GM21360 (cell line): ENCODE data around the gene PLCB3.

ENCODE experiments used
- ATAC-seq: cut with Tn5 transposase; IDR thresholded peaks from one replicate; pipeline ENCODE4 v1.9.1; 2021; ENCODE audit warnings: mild to moderate bottlenecking, moderate library complexity; ENCODE audit not compliant: unreplicated experiment

The PLCB3 gene

DNA sequence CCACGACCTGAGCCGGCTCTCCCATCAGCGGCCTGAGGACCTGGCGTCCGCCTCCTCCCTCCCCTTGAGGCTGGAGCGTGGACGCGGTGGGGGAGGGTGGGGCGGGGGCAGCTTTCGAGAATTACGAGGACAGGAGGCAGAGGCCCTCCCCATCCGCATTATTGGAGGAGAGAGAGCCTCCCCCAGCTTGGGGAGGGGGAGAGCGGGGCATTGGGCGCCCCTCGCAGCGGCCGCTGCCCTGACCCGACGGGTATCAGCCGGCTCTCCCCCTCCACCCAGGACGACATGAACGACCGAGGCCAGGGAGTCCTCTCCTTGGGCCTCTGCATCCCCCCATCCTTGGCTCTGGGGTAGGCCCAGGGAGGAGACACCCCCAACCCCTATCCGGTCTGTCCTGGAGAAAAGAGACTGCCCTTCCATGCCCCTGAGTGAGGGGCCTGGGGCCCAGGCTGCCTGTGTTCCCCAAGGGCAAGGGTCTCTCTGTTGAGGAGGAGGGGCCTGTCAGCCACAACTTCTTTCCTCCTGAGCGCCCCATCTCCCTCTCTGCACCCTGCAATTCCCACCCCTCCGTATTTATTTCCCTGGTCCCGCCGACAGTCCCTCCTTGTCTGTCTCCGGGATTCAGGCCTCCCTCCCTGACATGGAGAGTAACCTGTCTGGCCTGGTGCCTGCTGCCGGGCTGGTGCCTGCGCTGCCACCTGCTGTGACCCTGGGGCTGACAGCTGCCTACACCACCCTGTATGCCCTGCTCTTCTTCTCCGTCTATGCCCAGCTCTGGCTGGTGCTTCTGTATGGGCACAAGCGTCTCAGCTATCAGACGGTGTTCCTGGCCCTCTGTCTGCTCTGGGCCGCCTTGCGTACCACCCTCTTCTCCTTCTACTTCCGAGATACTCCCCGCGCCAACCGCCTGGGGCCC lies 34.8 kb downstream of the PLCB3 start:
- ATAC-seq, result no peak

DNA sequence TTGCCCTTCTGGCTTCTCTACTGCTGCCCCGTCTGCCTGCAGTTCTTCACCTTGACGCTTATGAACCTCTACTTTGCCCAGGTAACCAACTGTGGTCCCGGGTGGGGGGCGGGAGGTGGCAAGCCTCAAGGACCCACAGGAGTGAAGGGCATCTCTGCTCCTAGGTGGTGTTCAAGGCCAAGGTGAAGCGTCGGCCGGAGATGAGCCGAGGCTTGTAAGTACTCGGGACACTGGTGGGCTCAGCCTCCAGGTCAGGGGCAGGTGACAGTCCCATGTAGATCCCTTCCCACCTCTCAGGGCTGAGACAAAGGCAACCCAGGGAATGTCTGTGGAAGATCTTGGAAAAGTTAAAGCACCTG lies 35.5 kb downstream of the PLCB3 start:
- no peak for ATAC-seq

DNA sequence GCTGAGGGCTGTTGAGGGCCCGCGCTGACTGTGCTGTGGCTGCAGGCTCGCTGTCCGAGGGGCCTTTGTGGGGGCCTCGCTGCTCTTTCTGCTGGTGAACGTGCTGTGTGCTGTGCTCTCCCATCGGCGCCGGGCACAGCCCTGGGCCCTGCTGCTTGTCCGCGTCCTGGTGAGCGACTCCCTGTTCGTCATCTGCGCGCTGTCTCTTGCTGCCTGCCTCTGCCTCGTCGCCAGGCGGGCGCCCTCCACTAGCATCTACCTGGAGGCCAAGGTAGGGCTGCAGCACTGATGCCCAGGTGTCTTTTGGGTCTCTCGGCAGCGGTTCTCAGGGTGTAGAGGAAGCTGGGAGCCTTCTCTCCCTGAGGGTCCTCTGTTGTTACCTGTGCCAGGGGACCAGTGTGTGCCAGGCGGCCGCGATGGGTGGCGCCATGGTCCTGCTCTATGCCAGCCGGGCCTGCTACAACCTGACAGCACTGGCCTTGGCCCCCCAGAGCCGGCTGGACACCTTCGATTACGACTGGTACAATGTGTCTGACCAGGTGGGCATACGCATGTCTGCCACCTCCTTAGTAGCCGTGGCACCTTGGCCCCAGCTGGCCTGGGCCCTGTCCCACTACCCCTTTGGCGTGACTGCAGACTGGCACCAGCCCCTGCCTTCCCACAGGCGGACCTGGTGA lies 36.5 kb downstream of the PLCB3 start:
- ATAC-seq, result no peak

DNA sequence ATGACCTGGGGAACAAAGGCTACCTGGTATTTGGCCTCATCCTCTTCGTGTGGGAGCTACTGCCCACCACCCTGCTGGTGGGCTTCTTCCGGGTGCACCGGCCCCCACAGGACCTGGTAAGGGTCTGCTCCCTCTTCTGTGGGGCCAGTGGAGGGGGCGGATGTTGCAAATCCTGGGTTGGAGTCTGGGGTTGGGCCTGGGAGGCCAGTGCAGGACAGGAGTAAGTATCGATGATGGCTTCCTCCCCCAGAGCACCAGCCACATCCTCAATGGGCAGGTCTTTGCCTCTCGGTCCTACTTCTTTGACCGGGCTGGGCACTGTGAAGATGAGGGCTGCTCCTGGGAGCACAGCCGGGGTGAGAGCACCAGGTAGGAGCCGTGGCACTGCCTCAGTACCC lies 37.0 kb downstream of the PLCB3 start:
- ATAC-seq, result no peak

DNA sequence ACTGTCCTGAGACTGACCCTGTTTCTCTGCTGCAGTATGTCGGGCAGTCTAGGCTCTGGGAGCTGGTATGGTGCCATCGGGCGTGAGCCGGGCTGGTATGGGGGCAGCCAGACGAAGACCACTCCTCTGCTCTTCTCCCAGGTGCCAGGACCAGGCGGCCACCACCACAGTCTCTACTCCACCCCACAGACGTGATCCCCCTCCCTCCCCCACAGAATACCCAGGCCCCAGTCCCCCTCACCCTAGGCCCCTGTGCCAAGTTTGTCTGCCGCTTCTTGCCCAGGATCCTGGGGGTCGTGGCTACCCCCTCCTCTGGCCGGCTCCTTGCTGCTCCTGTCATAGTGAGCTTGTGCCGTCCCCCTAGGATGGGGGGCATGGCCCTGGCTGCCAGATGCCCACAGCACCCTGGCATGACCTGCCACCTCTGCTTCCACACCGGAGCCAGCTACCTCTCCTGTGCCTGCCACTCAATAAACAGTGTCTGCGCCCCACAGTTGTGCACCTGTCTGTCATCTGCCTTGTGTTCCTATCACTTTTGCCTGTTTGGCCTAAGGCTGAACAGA lies 37.8 kb downstream of the PLCB3 start:
- ATAC-seq, result no peak

DNA sequence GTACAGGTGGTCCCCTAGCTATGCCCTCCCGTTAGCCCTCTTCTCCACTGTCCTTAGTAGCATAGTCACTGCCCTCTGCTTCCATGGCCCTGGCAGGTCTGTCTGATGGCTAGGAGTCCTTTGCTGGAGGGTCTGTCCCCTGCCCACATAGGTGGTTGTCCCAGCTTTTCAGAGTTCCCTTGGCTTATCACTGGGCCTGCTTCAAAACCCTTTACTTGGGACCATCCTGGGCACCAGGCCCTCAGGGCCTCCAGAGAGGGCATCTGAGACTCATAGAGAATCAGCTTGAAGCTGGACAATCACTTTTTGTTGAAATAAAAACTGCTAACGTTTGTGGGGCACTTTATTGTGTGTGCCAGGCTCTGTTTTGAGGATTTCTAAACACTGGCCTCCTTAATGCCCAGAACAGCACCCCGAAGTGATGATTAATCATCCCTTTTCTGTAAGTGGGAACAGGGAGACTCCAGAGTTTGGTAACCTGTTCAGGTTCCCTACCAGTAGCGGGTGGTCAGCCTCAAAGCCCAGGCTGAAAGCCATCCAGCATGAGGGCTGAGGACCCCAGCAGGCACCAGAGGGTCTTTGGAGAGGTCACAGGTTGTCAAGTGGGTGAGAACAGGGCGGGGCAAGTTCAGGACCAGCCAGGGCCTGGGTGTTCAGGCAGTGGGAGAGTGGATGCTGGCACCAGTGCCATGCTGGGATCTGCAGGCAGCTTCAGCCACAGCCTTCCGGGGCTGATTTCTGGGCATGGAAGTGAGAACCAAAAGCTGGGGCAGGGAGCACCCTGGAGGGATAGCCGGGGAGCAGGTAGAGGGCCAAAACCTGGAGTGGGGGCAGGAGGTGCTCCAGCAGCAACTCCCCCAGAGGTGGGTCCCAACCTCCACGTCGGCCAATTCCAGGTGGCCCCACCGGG lies 39.3 kb downstream of the PLCB3 start:
- no peak for ATAC-seq

DNA sequence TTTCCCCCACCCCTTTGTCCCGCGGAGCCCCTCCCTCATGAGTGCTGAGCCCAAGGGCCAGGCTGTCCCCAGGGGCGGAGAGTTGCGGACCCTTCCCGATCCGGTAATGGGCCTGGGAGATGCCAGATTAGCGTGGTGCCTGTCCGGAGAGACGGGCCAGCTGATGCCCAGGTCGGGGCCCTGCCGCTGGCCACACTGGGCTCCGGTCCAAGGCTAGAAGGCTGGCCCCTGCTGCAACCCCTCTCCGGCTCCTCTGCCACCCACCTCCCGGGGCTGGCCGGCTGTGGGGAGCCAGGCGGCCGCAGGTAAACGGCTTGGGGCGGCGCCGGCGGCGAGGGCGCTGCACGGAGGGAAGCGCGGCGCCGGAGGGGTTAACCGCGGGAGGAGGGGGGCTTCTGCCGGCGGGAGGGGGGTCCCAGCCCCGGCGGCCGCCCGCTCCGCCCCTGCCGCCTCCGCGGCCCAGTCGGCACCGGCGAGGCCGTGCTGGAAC lies 40.0 kb downstream of the PLCB3 start, which contains the start of gene KCNK4:
KCNK4 (plus strand) TSS at position 41 of the 490 bp plus-strand sequence. CDS start 1,717 bp downstream, outside the sequence.
- no peak for ATAC-seq

DNA sequence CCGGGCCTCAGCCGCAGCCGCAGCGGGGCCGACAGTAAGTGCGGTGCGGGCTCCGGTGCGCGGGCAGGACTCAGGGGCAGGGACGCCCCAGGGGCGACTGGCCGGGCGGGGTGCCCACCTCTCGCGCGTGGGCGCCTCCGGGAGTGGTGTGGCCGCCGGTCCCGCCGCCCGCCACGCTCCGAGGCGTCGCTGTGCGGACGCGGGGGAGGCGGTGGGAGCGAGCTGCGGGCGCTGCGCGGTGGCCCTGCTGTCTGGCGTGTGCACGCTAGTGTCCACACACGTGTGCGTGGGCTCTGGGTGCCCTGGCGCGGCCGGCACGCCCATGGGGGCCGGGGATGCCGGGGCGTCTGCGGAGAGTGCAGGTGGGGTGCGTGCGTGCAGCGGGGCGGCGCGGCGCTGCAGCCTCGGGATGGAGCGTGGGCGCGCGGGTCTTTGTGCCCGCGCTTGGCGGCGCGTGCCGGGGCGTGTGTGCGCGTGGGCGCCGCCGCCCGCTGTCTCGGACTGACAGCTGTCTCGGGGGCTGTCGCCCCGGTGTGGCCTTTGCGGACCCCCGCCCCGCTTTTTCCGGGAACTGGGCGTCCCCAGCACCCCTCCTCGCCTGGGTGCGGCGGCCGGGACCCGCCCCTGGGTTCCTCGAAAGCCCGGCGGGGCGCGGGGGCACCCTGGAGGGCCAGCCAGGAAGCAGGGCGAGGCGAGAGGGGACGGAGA lies 40.6 kb downstream of the PLCB3 start:
- no peak for ATAC-seq

DNA sequence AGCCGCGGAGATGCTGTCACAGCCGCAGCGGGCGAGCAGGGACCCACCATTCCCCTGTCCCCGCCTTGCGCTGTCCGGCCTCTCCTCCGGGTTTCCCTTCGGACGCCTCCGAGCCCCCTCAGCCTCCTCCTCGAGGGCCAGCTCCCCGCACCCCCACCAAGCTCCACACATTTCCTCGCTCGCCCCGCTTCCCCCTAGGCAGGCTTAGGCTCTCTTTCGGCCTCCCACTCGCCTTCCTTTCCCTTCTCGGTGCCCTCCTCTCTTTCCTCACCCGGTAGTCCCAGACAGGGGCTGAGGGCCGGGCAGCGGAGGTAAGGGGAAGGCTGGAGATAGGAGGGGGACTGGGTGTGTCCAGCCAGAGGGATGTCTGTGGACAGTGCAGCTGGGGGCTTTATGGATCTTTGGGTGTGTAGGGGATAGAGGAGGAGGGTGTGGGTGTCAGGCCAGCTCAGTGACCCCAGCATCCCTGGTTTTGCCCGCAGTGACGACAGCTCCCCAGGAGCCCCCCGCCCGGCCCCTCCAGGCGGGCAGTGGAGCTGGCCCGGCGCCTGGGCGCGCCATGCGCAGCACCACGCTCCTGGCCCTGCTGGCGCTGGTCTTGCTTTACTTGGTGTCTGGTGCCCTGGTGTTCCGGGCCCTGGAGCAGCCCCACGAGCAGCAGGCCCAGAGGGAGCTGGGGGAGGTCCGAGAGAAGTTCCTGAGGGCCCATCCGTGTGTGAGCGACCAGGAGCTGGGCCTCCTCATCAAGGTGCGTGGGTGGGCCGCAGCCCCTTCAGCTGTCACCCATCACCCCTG lies 41.3 kb downstream of the PLCB3 start:
- ATAC-seq, result no peak

DNA sequence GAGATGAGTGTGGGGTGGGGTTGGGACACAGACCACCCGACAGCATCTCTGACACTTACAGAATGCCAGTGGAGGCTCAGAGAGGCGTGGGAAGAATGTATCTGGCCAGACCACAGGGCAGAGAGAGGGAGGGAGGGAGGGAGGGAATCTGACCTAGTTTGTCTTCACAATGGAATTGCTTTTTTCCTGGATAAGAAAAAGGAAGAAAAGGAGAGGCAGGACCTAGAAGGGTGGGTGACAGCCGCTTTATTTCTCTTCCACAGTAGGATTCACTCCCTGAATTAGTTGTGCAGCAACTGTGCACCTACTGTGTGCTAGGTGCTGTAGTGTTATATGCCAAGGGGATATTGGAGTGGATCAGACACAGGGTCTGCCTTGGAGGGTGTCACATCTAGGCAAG lies 43.4 kb downstream of the PLCB3 start:
- ATAC-seq, result no peak

DNA sequence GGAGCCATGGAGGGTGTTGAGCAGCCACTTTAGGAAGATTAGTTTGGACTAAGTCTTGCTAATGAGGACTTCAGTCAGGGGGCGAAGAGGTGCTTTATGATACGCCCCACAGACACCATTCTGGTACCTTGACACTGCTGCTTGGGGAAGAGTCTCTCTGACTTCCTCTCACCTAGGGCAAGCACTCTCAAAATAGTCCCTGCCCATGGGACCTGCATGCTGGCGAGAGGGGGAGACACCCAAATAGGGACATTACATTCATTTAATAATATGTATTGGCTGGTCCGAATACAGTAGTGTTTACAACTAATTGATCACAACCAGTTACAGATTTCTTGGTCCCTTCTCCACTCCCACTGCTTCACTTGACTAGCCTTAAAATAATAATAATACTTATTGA lies 44.4 kb downstream of the PLCB3 start:
- no peak for ATAC-seq

DNA sequence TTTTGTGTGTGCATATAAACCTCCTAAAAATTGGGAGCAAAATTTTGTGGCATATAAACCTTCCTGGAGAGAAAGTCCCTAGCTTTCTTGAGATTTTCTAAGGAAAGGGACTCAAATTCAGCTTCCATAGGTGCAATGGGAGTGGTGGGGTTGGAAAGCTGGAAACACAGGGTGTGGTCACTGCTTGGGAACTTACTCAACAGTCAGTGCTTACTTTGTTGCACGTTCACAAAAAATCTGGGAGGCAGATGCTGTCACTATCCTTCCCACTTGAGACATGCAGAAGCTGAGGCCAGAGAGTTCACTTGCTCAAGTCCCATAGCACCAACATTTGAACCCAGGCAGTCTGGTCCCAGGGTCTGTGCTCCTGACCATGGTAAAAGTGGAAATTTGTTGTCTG lies 44.9 kb downstream of the PLCB3 start:
- ATAC-seq, result no peak

DNA sequence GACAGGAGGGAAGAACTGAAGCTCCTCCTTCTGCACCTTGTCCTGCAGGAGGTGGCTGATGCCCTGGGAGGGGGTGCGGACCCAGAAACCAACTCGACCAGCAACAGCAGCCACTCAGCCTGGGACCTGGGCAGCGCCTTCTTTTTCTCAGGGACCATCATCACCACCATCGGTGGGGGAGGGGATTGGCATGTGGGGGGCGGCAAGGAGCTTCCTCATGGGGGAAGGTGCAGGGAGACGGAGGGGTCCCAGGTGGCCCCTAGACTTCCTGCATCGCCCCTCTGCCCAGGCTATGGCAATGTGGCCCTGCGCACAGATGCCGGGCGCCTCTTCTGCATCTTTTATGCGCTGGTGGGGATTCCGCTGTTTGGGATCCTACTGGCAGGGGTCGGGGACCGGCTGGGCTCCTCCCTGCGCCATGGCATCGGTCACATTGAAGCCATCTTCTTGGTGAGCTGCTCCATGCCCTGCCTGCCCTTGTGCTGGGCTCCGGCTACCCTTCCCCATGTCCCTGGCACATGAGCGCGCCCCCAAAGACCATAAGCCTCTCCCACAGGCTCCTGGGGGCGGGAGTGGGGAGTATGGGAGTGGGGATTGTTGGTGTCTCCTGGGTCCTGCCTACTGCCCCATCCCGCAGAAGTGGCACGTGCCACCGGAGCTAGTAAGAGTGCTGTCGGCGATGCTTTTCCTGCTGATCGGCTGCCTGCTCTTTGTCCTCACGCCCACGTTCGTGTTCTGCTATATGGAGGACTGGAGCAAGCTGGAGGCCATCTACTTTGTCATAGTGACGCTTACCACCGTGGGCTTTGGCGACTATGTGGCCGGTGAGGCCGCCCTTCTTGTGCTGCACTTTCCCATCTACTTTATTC lies 45.7 kb downstream of the PLCB3 start:
- ATAC-seq, result no peak

DNA sequence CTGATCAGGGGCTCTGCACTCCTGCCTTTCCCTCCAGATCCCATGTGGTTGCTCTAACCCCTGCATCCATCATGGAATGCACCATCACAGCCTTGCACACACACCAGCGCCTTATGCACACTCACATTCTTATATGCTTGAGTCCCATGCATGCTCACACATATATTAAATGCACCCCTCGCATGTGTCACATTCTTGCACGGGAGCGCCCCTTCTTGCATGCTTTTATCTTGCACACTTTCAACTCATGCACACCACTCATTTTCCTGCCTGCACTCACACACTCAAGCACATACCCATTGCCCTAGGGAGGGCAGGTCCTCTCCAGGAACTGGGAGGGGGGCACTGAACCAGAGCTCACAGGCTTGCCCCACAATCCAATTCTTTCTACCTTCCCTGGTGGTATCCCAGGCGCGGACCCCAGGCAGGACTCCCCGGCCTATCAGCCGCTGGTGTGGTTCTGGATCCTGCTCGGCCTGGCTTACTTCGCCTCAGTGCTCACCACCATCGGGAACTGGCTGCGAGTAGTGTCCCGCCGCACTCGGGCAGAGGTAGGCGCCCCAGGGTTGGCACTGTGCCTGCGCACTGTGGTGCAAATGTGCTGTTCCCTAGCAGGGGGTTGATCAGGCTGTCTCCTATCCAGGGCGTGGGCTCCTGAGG lies 46.5 kb downstream of the PLCB3 start:
- no peak for ATAC-seq

DNA sequence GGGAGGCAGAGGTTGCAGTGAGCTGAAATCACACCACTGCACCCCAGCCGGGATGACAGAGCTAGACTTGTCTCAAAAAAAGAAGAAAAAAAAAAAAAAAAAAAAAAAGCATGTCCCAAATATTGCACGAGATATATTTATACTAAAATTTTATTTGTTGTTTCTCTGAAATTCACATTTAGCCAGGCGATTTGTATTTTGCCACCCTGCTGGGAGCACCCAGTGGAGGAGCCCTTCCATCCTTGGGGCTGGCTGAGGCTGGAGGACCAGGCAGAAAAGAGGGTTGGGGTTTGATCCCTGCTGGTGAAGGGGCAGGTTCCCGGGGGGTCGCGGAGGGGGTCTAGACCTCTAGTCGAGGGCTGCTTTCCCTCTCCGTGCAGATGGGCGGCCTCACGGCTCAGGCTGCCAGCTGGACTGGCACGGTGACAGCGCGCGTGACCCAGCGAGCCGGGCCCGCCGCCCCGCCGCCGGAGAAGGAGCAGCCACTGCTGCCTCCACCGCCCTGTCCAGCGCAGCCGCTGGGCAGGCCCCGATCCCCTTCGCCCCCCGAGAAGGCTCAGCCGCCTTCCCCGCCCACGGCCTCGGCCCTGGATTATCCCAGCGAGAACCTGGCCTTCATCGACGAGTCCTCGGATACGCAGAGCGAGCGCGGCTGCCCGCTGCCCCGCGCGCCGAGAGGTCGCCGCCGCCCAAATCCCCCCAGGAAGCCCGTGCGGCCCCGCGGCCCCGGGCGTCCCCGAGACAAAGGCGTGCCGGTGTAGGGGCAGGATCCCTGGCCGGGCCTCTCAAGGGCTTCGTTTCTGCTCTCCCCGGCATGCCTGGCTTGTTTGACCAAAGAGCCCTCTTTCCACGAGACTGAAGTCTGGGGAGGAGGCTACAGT lies 47.9 kb downstream of the PLCB3 start:
- no peak for ATAC-seq

DNA sequence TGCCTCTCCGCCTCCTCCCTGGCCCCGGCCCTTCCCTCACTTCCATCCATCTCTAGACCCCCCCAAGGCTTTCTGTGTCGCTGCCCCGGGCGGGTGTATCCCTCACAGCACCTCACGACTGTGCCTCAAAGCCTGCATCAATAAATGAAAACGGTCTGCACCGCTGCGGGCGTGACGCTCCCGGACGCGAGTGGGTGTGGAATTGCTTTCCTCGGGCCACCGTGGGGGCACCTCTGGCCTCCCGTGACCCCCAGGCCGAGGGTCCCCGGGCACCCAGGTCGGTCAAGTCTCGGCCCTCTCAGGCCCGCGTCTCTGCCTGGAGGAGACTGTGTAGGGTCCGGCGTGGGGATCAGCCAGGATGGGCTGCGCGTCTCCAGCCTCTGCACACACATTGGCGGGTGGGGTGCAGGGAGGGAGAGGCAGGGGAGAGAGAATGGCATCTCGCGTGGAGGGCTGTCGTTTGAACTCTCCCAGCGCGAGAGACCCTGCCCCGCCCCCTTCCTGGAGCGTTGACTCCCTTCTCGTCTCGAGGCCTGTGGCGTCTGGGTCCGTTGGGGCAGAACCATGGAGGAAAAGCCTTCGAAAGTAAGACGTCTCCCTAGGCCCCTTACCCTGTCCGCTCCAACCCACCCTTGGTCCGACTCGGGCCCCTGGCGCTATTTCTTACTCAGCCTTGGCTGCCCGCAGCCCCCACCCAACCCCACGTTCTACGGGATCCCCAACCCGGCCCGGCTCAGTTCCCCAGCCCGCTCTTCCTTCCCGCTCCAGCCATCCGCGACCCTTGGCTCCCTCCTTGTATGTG lies 48.7 kb downstream of the PLCB3 start, which contains the start of gene CATSPERZ:
CATSPERZ (plus strand) TSS at position 512 of the 802 bp plus-strand sequence; CDS start at position 565, 53 bp downstream.
- ATAC-seq, result no peak
